GM19395 (cell line): ENCODE results near the gene CCDC171.
"Not testable (repeated sequence)": the region's sequence is repeated elsewhere in the genome, so short reads cannot be mapped to it uniquely, and the experiment has no call there.

Experiments
- ATAC-seq: cut with Tn5 transposase; IDR thresholded peaks from one replicate; pipeline ENCODE4 v1.9.1; 2021; ENCODE audit warnings: mild to moderate bottlenecking, moderate library complexity; ENCODE audit not compliant: unreplicated experiment

CCDC171 gene

GRCh38 chr9:15744196-15744595, 191.4 kb downstream of the CCDC171 start:
- ATAC-seq, result no peak

- no peak for ATAC-seq
Observed at GRCh38 chr9:15746905-15747304, 194.1 kb downstream of the CCDC171 start.

- ATAC-seq, result no peak
Observed at GRCh38 chr9:15755660-15756059, 202.8 kb downstream of the CCDC171 start.

GRCh38 chr9:15761551-15761950, 208.7 kb downstream of the CCDC171 start:
- no peak for ATAC-seq

GRCh38 chr9:15763371-15763770, 210.5 kb downstream of the CCDC171 start:
- ATAC-seq, result no peak

- no peak for ATAC-seq
Observed at GRCh38 chr9:15764131-15764530, 211.3 kb downstream of the CCDC171 start.

- no peak for ATAC-seq
Observed at GRCh38 chr9:15769547-15769946, 216.7 kb downstream of the CCDC171 start.

GRCh38 chr9:15778861-15779260, 226.0 kb downstream of the CCDC171 start:
- ATAC-seq, result no peak

GRCh38 chr9:15782106-15782505, 229.3 kb downstream of the CCDC171 start:
- ATAC-seq, result no peak

- ATAC-seq, result no peak
Observed at GRCh38 chr9:15785584-15785983, 232.7 kb downstream of the CCDC171 start.

GRCh38 chr9:15786616-15787015, 233.8 kb downstream of the CCDC171 start:
- ATAC-seq, result no peak

- not testable (repeated sequence) for ATAC-seq
Observed at GRCh38 chr9:15810219-15810899, 257.5 kb downstream of the CCDC171 start.

GRCh38 chr9:15813076-15813475, 260.2 kb downstream of the CCDC171 start:
- no peak for ATAC-seq

- ATAC-seq, result no peak
Observed at GRCh38 chr9:15824310-15824709, 271.5 kb downstream of the CCDC171 start.

- ATAC-seq, result no peak
Observed at GRCh38 chr9:15831384-15831783, 278.5 kb downstream of the CCDC171 start.

GRCh38 chr9:15834541-15834940, 281.7 kb downstream of the CCDC171 start:
- no peak for ATAC-seq

- ATAC-seq, result peak; percentile 94
Observed at GRCh38 chr9:15837079-15837679, 284.3 kb downstream of the CCDC171 start.

- ATAC-seq, result no peak
Observed at GRCh38 chr9:15842051-15842450, 289.2 kb downstream of the CCDC171 start.

- ATAC-seq, result no peak
Observed at GRCh38 chr9:15843316-15843715, 290.5 kb downstream of the CCDC171 start.

- ATAC-seq, result no peak
Observed at GRCh38 chr9:15843931-15844330, 291.1 kb downstream of the CCDC171 start.

- ATAC-seq, result no peak
Observed at GRCh38 chr9:15846611-15847010, 293.8 kb downstream of the CCDC171 start.

GRCh38 chr9:15849871-15850270, 297.0 kb downstream of the CCDC171 start:
- ATAC-seq, result no peak

- no peak for ATAC-seq
Observed at GRCh38 chr9:15851766-15852165, 298.9 kb downstream of the CCDC171 start.
